Skeletal muscle satellite cell (primary cell): ENCODE measurements around the gene SLC13A3.

Experiments
- H3K27me3 ChIP-seq: 2 replicates; pipeline ENCODE4 v1.7.0; 2013; ENCODE audit warnings: low read length; ENCODE audit not compliant: control insufficient read depth, insufficient read depth
- H3K36me3 ChIP-seq: 2 replicates; pipeline ENCODE4 v1.7.0; 2013; ENCODE audit warnings: mild to moderate bottlenecking, control low read depth, low read length; ENCODE audit not compliant: insufficient read depth
- H3K4me1 ChIP-seq: 2 replicates; pipeline ENCODE4 v1.7.0; 2013; ENCODE audit warnings: low read length; ENCODE audit not compliant: control insufficient read depth, insufficient read depth
- H3K4me2 ChIP-seq: 2 replicates; pipeline ENCODE4 v1.7.0; 2013; ENCODE audit warnings: mild to moderate bottlenecking, low read length
- H3K4me3 ChIP-seq: 2 replicates; pipeline ENCODE4 v1.7.0; 2013; ENCODE audit warnings: low read length
- H3K9ac ChIP-seq: 2 replicates; pipeline ENCODE4 v1.7.0; 2013; ENCODE audit warnings: mild to moderate bottlenecking, low read depth, low read length, moderate library complexity
- H3K9me3 ChIP-seq: replicated peaks from 2 replicates; pipeline ENCODE4 v1.7.0; 2013; ENCODE audit warnings: mild to moderate bottlenecking, control low read depth, low read length

Gene SLC13A3

GRCh38 chr20:46607191-46607848 lies 43.9 kb downstream of the SLC13A3 start:
- Histone ChIP-seq H3K9me3 (no peaks in the 10 kb centered on the region), H3K9ac (no peak overlapping the region), H3K36me3 (no peaks in the 10 kb centered on the region), H3K27me3 (no peaks in the 10 kb centered on the region), H3K4me3 (no peak overlapping the region), H3K4me2 (no peak overlapping the region), H3K4me1 (no peaks in the 10 kb centered on the region)

DNA sequence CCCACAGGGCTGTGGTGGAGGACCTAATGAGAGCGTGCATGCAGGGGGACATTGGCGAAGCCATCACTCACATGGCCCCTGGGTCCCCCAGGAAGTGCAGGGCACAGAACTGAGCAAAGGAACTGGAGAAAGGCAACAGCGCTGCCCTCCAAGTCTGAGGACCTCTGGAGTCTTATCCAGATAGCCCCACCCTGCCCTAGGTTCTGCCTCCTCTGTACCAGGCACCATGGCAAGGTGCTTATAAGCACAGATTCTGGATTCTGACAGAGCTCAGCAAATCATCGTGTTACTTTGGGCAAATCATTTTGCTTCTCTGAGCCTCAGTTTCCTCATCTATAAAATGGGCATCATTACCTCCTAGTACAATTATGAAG lies 44.5 kb downstream of the SLC13A3 start:
- no peaks in the 10 kb centered on the region for H3K4me1 ChIP-seq
- no peaks in the 10 kb centered on the region for H3K27me3 ChIP-seq
- no peak overlapping the region for H3K4me2 ChIP-seq
- H3K4me3 ChIP-seq, result no peak overlapping the region
- H3K9ac ChIP-seq, result no peak overlapping the region
- H3K36me3 ChIP-seq, result no peaks in the 10 kb centered on the region
- no peaks in the 10 kb centered on the region for H3K9me3 ChIP-seq

- no peak overlapping the region for H3K9ac ChIP-seq
- H3K4me1 ChIP-seq, result no peaks in the 10 kb centered on the region
- no peaks in the 10 kb centered on the region for H3K27me3 ChIP-seq
- no peak overlapping the region for H3K4me3 ChIP-seq
- H3K9me3 ChIP-seq, result no peaks in the 10 kb centered on the region
- no peaks in the 10 kb centered on the region for H3K36me3 ChIP-seq
- H3K4me2 ChIP-seq, result no peak overlapping the region
Measured at GRCh38 chr20:46605978-46606816, 45.1 kb downstream of the SLC13A3 start.

- no peaks in the 10 kb centered on the region for H3K27me3 ChIP-seq
- no peak overlapping the region for H3K4me3 ChIP-seq
- H3K4me2 ChIP-seq, result no peak overlapping the region
- H3K9me3 ChIP-seq, result no peaks in the 10 kb centered on the region
- no peaks in the 10 kb centered on the region for H3K4me1 ChIP-seq
- no peak overlapping the region for H3K9ac ChIP-seq
- H3K36me3 ChIP-seq, result no peaks in the 10 kb centered on the region
Measured at GRCh38 chr20:46605181-46605580, 46.1 kb downstream of the SLC13A3 start.

DNA sequence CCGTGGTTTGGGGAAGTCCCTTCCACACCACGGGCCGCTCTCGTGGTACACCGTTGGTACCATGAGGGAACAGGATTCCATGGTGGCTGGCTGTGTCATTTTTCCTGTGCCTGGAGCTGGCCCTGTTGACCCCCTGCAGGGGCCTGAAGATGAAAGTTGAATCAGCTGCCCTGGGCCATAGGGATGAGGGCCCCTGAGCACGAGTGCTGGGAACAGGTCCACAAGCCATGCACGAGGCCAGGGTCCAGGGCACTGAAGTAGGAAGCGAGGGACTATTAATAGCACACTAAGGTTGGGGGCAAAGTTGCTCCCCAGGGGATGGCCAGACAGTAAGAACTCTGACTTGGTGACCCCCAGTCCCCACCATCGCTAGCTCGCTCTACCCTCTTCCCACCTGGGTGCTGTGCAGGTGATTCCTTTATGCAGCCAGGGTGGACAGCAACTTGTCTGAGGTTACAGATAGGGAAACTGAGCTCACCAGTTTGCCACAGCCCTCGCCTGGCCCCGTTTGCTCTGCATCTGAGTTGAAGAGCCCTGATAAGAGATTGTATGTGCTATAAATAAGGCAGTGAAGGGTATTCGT lies 46.6 kb downstream of the SLC13A3 start:
- Histone ChIP-seq H3K4me2 (no peak overlapping the region), H3K36me3 (no peaks in the 10 kb centered on the region)

DNA sequence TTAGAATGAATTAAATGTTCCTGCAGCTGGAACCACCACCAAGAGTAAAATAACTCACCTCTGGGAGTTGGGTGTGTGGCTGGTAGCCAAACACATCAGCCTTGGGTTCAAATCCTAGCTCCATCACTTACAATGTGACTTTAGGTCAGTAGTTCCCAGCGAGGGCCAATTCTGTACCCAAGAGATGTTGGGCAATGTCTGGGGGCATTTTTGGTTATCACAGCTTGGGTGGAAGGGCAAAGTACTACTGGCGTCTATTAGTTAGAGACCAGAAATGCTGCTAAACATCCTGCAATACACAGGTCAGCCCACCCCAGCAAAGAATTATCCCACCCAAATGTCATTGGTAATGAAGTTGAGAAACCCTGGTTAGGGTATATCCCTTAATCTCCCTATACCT lies 48.8 kb downstream of the SLC13A3 start:
- no peaks in the 10 kb centered on the region for H3K9me3 ChIP-seq
- H3K4me2 ChIP-seq, result no peak overlapping the region
- no peaks in the 10 kb centered on the region for H3K36me3 ChIP-seq
- no peaks in the 10 kb centered on the region for H3K27me3 ChIP-seq
- H3K4me3 ChIP-seq, result no peak overlapping the region
- no peak overlapping the region for H3K9ac ChIP-seq
- H3K4me1 ChIP-seq, result no peaks in the 10 kb centered on the region

More for the DNA sequence above, 46.6 kb downstream of the SLC13A3 start:
- Histone ChIP-seq H3K4me3 (no peak overlapping the region), H3K4me1 (no peaks in the 10 kb centered on the region), H3K9me3 (no peaks in the 10 kb centered on the region), H3K9ac (no peak overlapping the region), H3K27me3 (no peaks in the 10 kb centered on the region)

DNA sequence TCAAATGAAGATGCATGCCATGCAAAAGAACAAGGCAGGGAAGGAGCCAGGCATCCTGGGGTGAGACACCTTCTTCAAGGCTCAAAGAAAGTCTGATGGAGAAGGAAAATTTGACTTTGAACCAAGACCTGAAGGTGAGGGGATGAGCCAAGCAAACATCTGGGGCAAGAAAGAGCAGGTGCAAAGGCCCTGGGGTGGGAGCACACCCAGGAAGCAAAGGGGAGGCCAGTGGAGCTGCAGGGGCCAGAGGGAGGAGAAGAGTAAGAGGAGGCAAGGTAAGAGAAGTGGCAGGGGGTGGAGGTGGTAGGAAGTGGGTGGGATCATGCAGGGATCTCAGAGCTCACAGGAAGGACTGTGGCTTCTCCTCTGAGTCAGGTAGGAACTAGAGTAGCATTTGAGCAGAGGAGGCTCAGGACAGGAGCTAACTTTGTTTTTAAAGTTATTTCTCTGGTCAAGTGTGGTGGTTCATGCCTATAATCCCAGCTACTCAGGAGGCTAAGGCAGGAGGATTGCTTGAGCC lies 49.6 kb downstream of the SLC13A3 start:
- H3K27me3 ChIP-seq, result no peaks in the 10 kb centered on the region
- H3K4me2 ChIP-seq, result no peak overlapping the region
- no peaks in the 10 kb centered on the region for H3K36me3 ChIP-seq
- no peaks in the 10 kb centered on the region for H3K9me3 ChIP-seq
- H3K9ac ChIP-seq, result no peak overlapping the region
- no peaks in the 10 kb centered on the region for H3K4me1 ChIP-seq
- H3K4me3 ChIP-seq, result no peak overlapping the region

DNA sequence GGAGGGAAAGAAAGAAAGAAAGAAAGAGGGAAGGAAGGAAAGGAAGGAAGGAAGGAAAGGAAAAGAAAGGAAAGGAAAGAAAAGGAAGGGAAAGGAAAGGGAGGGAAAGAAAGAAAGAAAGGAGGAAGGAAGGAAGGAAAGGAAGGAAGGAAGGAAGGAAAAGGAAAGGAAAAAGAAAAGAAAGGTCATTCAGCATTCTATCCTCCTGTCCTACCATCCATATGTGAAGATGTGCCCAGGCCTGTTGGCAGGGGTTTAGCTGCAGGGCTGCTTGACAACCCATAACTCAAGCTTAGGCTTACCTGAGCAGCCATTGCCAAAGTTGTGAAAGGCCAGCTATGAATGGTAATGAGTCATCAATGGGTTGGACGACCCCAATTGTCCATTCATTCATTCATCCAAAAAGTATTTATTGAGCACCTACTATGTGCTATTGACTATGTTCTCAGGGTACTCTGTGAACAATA lies 50.9 kb downstream of the SLC13A3 start:
- Histone ChIP-seq H3K9ac (no peak overlapping the region), H3K9me3 (no peaks in the 10 kb centered on the region), H3K27me3 (peaks cover 10% of the 10 kb centered on the region), H3K4me2 (no peak overlapping the region), H3K4me3 (no peak overlapping the region), H3K36me3 (no peaks in the 10 kb centered on the region), H3K4me1 (no peaks in the 10 kb centered on the region)

GRCh38 chr20:46599227-46599987 lies 51.9 kb downstream of the SLC13A3 start:
- Histone ChIP-seq H3K9ac (no peak overlapping the region), H3K4me3 (no peak overlapping the region), H3K36me3 (no peaks in the 10 kb centered on the region), H3K4me2 (no peak overlapping the region), H3K9me3 (no peaks in the 10 kb centered on the region), H3K27me3 (peaks cover 10% of the 10 kb centered on the region), H3K4me1 (no peaks in the 10 kb centered on the region)

DNA sequence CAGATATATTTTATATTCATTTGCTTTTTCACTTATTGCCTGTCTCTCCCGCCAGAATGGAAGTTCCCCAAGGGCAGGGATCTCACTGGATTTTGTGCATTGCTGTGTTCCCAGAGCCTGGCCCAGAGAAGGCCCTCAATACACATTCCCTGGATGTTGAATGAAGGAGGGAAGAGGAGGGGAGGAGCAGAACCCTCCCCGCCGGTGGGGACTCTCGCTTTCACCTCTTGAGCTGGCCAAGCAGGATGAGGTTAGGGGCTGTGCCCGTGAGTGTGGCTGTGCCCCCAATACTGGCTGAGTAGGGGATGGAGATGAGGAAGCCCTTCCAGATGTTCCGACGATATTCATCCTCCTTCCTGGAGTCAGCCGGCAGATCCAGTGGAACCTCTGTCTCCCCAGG lies 55.3 kb downstream of the SLC13A3 start:
- no peaks in the 10 kb centered on the region for H3K36me3 ChIP-seq

GRCh38 chr20:46594725-46595124 lies 56.5 kb downstream of the SLC13A3 start:
- Histone ChIP-seq H3K4me3 (no peak overlapping the region), H3K9me3 (no peaks in the 10 kb centered on the region), H3K4me1 (no peaks in the 10 kb centered on the region), H3K9ac (no peak overlapping the region), H3K36me3 (no peaks in the 10 kb centered on the region), H3K4me2 (no peak overlapping the region), H3K27me3 (peaks cover 10% of the 10 kb centered on the region)

More for the DNA sequence above, 55.3 kb downstream of the SLC13A3 start:
- Histone ChIP-seq H3K4me3 (no peak overlapping the region), H3K4me2 (no peak overlapping the region), H3K27me3 (peaks cover 10% of the 10 kb centered on the region), H3K9me3 (no peaks in the 10 kb centered on the region), H3K9ac (no peak overlapping the region), H3K4me1 (no peaks in the 10 kb centered on the region)
